HG03432 (cell line): ENCODE measurements around the gene PHTF1.
"Not testable (repeated sequence)": the region's sequence is repeated elsewhere in the genome, so short reads cannot be mapped to it uniquely, and the experiment has no call there.

Source experiments
- ATAC-seq: cut with Tn5 transposase; IDR thresholded peaks from one replicate; pipeline ENCODE4 v1.9.1; 2021; ENCODE audit warnings: mild to moderate bottlenecking, moderate library complexity; ENCODE audit not compliant: unreplicated experiment

Gene PHTF1

GRCh38 chr1:113732802-113733201 is 26.5 kb downstream of the PHTF1 start:
- no peak for ATAC-seq

- no peak for ATAC-seq
These were observed 38.3 kb downstream of the PHTF1 start for GRCh38 chr1:113721010-113721409.

GRCh38 chr1:113718621-113719020 is 40.7 kb downstream of the PHTF1 start:
- ATAC-seq: not testable (repeated sequence)

- ATAC-seq: not testable (repeated sequence)
These were observed 41.8 kb downstream of the PHTF1 start for GRCh38 chr1:113717506-113717905.

GRCh38 chr1:113714606-113715269 is 44.5 kb downstream of the PHTF1 start:
- no peak for ATAC-seq

GRCh38 chr1:113701429-113701828 is 57.9 kb downstream of the PHTF1 start:
- no peak for ATAC-seq

GRCh38 chr1:113694910-113695309 is 64.4 kb downstream of the PHTF1 start:
- ATAC-seq: no peak

- ATAC-seq: no peak
These were observed 66.4 kb downstream of the PHTF1 start for GRCh38 chr1:113692824-113693431.

- ATAC-seq: no peak
These were observed 66.9 kb downstream of the PHTF1 start for GRCh38 chr1:113692342-113692741.

- ATAC-seq: no peak
These were observed 68.1 kb downstream of the PHTF1 start for GRCh38 chr1:113691184-113691583.

GRCh38 chr1:113686891-113687618 is 72.2 kb downstream of the PHTF1 start:
- ATAC-seq: no peak

- no peak for ATAC-seq
These were observed 75.1 kb downstream of the PHTF1 start for GRCh38 chr1:113684153-113684541.

- no peak for ATAC-seq
These were observed 75.7 kb downstream of the PHTF1 start for GRCh38 chr1:113683384-113684152.

- no peak for ATAC-seq
These were observed 77.5 kb downstream of the PHTF1 start for GRCh38 chr1:113681596-113682337.

GRCh38 chr1:113678159-113678469 is 81.2 kb downstream of the PHTF1 start:
- no peak for ATAC-seq

- ATAC-seq: no peak
These were observed 81.8 kb downstream of the PHTF1 start for GRCh38 chr1:113677250-113678158.

GRCh38 chr1:113676524-113676923 is 82.8 kb downstream of the PHTF1 start:
- ATAC-seq: no peak

GRCh38 chr1:113675302-113675701 is 84.0 kb downstream of the PHTF1 start:
- ATAC-seq: no peak

- no peak for ATAC-seq
These were observed 84.7 kb downstream of the PHTF1 start for GRCh38 chr1:113674591-113674990.

- no peak for ATAC-seq
These were observed 86.8 kb downstream of the PHTF1 start for GRCh38 chr1:113672491-113672890.
